HepG2 (cell line): Measurements from ENCODE around the gene TWF1. TPM values are rescaled to one million over a fixed set of nuclear protein-coding genes. Genes with fewer than 3 reads are reported as not detected.

Experiments
- AGO1 ChIP-seq: fragments of 200-400 bp; formaldehyde crosslinking; IDR thresholded peaks from 2 replicates; pipeline ENCODE4 v1.6.1; 2017; ENCODE audit warnings: mild to moderate bottlenecking, low read depth, low read length, moderate library complexity; ENCODE audit not compliant: poor library complexity, severe bottlenecking
- BORCS8-MEF2B ChIP-seq: sonication (generic); formaldehyde crosslinking; IDR thresholded peaks from 2 replicates; pipeline ENCODE4 v1.8.0; 2022; ENCODE audit warnings: mild to moderate bottlenecking, missing genetic modification reagents
- BRD4 ChIP-seq: sonication (generic); formaldehyde crosslinking; IDR thresholded peaks from 2 replicates; pipeline ENCODE4 v1.4.0; 2020; ENCODE audit warnings: missing genetic modification reagents
- CBX5 ChIP-seq: sonication (generic); formaldehyde crosslinking; IDR thresholded peaks from 2 replicates; pipeline ENCODE4 v1.4.0; 2020; ENCODE audit warnings: missing genetic modification reagents, borderline replicate concordance
- NFKB2 ChIP-seq: sonication (generic); formaldehyde crosslinking; IDR thresholded peaks from 2 replicates; pipeline ENCODE4 v1.4.0; 2020; ENCODE audit warnings: missing genetic modification reagents, borderline replicate concordance
- PHB2 ChIP-seq: fragments of 450-650 bp; IDR thresholded peaks from 2 replicates; pipeline ENCODE4 v1.6.1; 2018; ENCODE audit not compliant: partially characterized antibody
- PLRG1 ChIP-seq: fragments of 450-650 bp; conservative IDR thresholded peaks from 2 replicates; pipeline ENCODE4 v1.6.1; 2016
- ZFP90 ChIP-seq: sonication (generic); formaldehyde crosslinking; IDR thresholded peaks from 2 replicates; pipeline ENCODE4 v1.8.0; 2022; ENCODE audit warnings: missing genetic modification reagents, mild to moderate bottlenecking, inconsistent platforms, borderline replicate concordance
- ZKSCAN5 ChIP-seq: sonication (generic); formaldehyde crosslinking; IDR thresholded peaks from 2 replicates; pipeline ENCODE4 v1.5.1; 2020; ENCODE audit warnings: mild to moderate bottlenecking, missing genetic modification reagents
- ZNF296 ChIP-seq: sonication (generic); formaldehyde crosslinking; conservative IDR thresholded peaks from 2 replicates; pipeline ENCODE4 v1.5.0; 2020; ENCODE audit warnings: mild to moderate bottlenecking, missing genetic modification reagents
- ZNF3 ChIP-seq: IDR thresholded peaks from 2 replicates; pipeline ENCODE4 v1.7.0; 2017; ENCODE audit warnings: inconsistent platforms
- ZNF572 ChIP-seq: sonication (generic); formaldehyde crosslinking; IDR thresholded peaks from 2 replicates; pipeline ENCODE4 v1.5.1; 2020; ENCODE audit warnings: mild to moderate bottlenecking, missing genetic modification reagents
- ZNF605 ChIP-seq: sonication (generic); formaldehyde crosslinking; IDR thresholded peaks from 2 replicates; pipeline ENCODE4 v1.8.0; 2022; ENCODE audit warnings: mild to moderate bottlenecking, missing genetic modification reagents
- ZNF672 ChIP-seq: sonication (generic); formaldehyde crosslinking; IDR thresholded peaks from 2 replicates; pipeline ENCODE4 v1.8.1; 2022; ENCODE audit warnings: missing genetic modification reagents
- polyA plus RNA-seq, 8 experiments: library from polyadenylated mRNA; depleted of rRNA in 3 of 8; stranded (reverse) in 7 of 8; unstranded in 1 of 8; fragments of >200 nt; fragmentation: Illumina TruSeq in 4 of 8; extraction: Trizol in 4 of 8; gene quantifications; 2 replicates each; pipeline versions ENCODE4 v1.2.1 to v1.2.3, GENCODE V29; 2011 to 2016; ENCODE audit warnings: low read depth in 4 of 8, missing spikeins in 1 of 8, mixed read lengths in 1 of 8; ENCODE audit not compliant: insufficient read depth in 1 of 8
- total RNA-seq, 5 experiments: library from RNA; depleted of rRNA; stranded (reverse); fragments of >200 nt; fragmentation: Illumina TruSeq; extraction: Trizol; gene quantifications; 2 replicates each; pipeline ENCODE4 v1.2.3, GENCODE V29; 2016; ENCODE audit warnings: low read depth in 1 of 5
- TF ChIP-seq, protein P1 (sequence below): fragments of 450-650 bp; IDR thresholded peaks from 2 replicates; pipeline ENCODE4 v1.6.1; 2016
- TF ChIP-seq, protein P2 (sequence below): sonication (generic); formaldehyde crosslinking; IDR thresholded peaks from 2 replicates; pipeline ENCODE4 v1.4.0; 2020; ENCODE audit warnings: mild to moderate bottlenecking, missing genetic modification reagents
- TF ChIP-seq, protein P3 (sequence below): sonication (generic); formaldehyde crosslinking; IDR thresholded peaks from 2 replicates; pipeline ENCODE4 v1.4.0; 2020; ENCODE audit warnings: low read depth, missing genetic modification reagents

TWF1 gene
- total and polyA plus RNA-seq, 2 of the 13 experiments (the other 11 are each of a cell fraction or from before 2014, with no cell fraction given) = 32.3 to 85.5 TPM

DNA sequence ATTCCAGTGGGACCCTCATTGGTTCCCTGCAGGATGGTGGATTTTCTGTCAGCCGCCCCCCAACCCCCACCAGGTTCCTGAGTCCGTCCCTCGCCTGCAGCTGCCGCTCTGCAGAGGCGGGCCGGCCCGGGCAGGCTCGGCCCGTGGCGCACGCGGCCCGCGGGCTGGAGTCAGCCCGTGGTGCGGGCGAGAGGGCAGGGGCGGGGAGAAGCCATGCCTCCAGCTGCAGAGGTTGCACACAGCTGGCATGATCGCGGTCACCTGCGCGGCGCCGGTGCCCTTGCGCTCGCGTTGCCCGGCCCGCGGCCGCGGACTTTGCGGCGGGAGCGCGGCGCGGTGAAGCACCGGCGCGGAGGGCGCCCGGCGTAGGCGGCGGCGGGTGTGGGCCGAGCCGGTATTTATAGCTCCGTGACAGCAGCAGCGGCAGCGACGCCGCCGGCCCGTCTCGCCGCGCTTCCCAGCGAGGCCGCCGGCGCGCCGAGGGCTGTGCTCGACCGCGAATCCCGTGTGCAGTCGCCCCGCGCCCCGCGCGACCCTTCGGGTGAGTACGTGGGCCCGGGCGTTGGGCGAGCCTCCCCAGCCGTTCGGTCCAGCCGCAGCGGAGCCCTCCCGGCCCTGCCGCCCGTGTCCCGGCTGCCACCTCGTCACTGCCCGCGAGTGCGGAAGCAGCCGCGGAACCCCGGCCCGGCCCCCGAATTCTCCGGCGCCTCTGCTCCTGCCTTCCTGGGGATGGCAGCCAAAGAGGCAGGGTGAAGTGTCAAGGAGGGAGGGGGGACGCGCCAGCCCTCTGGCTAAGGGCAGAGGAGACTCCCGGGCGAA, 29.7 kb upstream of the TWF1 start, which contains the start of gene TMEM117 (continued):
- TF ChIP-seq ZKSCAN5 = no peak
- TF ChIP-seq ZNF605 (CRISPR knock-in tag) = no peak
- no peak for TF ChIP-seq AGO1
- no peak for TF ChIP-seq ZNF296 (CRISPR knock-in tag)
- no peak for TF ChIP-seq ZNF572 (CRISPR knock-in tag)
- TF ChIP-seq, protein P1, sequence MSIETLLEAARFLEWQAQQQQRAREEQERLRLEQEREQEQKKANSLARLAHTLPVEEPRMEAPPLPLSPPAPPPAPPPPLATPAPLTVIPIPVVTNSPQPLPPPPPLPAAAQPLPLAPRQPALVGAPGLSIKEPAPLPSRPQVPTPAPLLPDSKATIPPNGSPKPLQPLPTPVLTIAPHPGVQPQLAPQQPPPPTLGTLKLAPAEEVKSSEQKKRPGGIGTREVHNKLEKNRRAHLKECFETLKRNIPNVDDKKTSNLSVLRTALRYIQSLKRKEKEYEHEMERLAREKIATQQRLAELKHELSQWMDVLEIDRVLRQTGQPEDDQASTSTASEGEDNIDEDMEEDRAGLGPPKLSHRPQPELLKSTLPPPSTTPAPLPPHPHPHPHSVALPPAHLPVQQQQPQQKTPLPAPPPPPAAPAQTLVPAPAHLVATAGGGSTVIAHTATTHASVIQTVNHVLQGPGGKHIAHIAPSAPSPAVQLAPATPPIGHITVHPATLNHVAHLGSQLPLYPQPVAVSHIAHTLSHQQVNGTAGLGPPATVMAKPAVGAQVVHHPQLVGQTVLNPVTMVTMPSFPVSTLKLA = no peak
- no peak; the same call in 1 of the 2 replicates for TF ChIP-seq ZFP90 (CRISPR knock-in tag)
- TF ChIP-seq PLRG1 = no peak
- TF ChIP-seq NFKB2 (CRISPR knock-in tag) = no peak; the same call in 1 of the 2 replicates
- TF ChIP-seq, protein P2, sequence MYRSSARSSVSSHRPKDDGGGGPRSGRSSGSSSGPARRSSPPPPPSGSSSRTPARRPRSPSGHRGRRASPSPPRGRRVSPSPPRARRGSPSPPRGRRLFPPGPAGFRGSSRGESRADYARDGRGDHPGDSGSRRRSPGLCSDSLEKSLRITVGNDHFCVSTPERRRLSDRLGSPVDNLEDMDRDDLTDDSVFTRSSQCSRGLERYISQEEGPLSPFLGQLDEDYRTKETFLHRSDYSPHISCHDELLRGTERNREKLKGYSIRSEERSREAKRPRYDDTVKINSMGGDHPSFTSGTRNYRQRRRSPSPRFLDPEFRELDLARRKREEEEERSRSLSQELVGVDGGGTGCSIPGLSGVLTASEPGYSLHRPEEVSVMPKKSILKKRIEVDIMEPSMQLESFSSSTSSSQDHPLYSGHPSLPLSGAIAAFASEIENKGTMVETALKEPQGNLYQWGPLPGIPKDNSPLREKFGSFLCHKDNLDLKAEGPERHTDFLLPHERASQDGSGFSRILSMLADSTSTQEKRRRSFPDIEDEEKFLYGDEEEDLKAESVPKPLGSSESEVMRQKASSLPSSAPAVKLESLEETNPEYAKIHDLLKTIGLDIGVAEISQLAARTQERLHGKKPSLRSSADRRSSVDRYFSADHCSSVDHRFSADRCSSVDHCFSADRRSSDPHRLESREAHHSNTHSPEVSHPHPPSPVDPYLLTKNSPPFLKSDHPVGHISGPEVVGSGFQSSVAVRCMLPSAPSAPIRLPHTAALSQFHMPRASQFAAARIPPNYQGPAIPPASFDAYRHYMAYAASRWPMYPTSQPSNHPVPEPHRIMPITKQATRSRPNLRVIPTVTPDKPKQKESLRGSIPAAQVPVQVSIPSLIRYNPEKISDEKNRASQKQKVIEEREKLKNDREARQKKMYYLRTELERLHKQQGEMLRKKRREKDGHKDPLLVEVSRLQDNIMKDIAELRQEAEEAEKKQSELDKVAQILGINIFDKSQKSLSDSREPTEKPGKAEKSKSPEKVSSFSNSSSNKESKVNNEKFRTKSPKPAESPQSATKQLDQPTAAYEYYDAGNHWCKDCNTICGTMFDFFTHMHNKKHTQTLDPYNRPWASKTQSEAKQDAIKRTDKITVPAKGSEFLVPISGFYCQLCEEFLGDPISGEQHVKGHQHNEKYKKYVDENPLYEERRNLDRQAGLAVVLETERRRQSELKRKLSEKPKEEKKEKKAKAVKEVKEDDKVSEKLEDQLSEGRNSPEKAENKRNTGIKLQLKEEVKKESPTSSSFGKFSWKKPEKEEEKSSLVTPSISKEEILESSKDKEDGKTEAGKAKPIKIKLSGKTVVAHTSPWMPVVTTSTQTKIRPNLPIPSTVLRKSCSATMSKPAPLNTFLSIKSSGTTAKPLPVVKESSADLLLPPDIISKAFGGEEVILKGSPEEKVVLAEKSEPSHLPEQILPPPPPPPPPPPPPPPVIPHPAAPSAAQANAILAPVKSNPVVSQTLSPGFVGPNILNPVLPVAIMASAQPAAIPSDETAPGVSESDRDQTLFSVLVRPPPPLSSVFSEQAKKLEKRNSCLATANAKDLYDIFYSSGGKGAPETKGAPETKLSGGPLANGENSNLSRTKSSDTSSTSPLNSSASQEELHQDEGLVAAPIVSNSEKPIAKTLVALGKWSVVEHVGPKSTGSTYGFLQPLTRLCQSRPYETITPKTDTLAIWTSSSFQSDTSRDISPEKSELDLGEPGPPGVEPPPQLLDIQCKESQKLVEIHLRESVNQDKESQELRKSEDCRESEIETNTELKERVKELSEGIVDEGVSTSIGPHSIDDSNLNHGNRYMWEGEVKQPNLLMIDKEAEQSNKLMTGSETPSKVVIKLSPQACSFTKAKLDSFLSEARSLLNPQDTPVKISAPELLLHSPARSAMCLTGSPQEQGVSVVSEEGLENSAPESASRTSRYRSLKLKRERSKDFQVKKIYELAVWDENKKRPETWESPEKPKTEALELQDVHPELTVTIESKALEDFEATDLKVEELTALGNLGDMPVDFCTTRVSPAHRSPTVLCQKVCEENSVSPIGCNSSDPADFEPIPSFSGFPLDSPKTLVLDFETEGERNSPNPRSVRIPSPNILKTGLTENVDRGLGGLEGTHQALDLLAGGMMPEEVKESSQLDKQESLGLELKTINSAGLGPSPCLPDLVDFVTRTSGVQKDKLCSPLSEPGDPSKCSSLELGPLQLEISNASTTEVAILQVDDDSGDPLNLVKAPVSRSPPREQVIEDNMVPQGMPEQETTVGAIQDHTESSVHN (CRISPR knock-in tag) = no peak
- no peak for TF ChIP-seq CBX5 (CRISPR knock-in tag)
- TF ChIP-seq ZNF672 = peak; percentile 67; the same call in 1 of the 2 replicates
- TF ChIP-seq PHB2 = no peak
- TF ChIP-seq BRD4 = no peak
- no peak for TF ChIP-seq ZNF3 (CRISPR knock-in tag)
- TF ChIP-seq BORCS8-MEF2B (CRISPR knock-in tag) = peak; percentile 39
- TF ChIP-seq, protein P3, sequence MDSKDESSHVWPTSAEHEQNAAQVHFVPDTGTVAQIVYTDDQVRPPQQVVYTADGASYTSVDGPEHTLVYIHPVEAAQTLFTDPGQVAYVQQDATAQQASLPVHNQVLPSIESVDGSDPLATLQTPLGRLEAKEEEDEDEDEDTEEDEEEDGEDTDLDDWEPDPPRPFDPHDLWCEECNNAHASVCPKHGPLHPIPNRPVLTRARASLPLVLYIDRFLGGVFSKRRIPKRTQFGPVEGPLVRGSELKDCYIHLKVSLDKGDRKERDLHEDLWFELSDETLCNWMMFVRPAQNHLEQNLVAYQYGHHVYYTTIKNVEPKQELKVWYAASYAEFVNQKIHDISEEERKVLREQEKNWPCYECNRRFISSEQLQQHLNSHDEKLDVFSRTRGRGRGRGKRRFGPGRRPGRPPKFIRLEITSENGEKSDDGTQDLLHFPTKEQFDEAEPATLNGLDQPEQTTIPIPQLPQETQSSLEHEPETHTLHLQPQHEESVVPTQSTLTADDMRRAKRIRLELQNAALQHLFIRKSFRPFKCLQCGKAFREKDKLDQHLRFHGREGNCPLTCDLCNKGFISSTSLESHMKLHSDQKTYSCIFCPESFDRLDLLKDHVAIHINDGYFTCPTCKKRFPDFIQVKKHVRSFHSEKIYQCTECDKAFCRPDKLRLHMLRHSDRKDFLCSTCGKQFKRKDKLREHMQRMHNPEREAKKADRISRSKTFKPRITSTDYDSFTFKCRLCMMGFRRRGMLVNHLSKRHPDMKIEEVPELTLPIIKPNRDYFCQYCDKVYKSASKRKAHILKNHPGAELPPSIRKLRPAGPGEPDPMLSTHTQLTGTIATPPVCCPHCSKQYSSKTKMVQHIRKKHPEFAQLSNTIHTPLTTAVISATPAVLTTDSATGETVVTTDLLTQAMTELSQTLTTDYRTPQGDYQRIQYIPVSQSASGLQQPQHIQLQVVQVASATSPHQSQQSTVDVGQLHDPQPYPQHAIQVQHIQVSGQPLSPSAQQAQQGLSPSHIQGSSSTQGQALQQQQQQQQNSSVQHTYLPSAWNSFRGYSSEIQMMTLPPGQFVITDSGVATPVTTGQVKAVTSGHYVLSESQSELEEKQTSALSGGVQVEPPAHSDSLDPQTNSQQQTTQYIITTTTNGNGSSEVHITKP (CRISPR knock-in tag) = no peak
